GM18873 (cell line): ENCODE measurements around the gene NACC2.

Experiments used
- ATAC-seq: cut with Tn5 transposase; IDR thresholded peaks from one replicate; pipeline ENCODE4 v1.9.1; 2021; ENCODE audit warnings: mild to moderate bottlenecking, moderate library complexity, moderate number of reproducible peaks; ENCODE audit not compliant: unreplicated experiment, low FRiP score

The NACC2 gene

GRCh38 chr9:136095070-136096058 lies at the start of gene NACC2:
Gene NACC2 (minus strand): TSS chr9:136095289. CDS start chr9:136050521, 44,768 bp downstream.
- no peak for ATAC-seq

DNA sequence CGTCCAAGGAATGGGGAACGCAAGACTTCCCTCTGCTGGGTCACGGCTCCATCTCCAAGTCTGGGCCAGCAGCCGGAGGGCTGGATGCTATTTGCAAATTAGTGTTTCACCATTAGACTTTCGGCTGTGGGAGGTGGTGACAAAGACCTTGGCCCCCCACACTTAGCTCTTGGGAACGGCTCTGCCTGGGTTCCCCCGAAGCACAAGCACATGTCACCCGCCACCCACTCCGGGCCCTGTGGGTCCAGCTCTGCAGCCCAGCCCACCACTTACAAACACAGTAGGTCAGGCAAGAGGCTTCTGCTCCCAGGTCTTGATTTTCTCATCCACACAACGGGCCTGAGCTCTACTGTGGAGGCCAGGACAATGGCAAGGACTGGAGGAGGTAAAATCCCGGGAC lies 49.4 kb upstream of the NACC2 start:
- no peak for ATAC-seq

DNA sequence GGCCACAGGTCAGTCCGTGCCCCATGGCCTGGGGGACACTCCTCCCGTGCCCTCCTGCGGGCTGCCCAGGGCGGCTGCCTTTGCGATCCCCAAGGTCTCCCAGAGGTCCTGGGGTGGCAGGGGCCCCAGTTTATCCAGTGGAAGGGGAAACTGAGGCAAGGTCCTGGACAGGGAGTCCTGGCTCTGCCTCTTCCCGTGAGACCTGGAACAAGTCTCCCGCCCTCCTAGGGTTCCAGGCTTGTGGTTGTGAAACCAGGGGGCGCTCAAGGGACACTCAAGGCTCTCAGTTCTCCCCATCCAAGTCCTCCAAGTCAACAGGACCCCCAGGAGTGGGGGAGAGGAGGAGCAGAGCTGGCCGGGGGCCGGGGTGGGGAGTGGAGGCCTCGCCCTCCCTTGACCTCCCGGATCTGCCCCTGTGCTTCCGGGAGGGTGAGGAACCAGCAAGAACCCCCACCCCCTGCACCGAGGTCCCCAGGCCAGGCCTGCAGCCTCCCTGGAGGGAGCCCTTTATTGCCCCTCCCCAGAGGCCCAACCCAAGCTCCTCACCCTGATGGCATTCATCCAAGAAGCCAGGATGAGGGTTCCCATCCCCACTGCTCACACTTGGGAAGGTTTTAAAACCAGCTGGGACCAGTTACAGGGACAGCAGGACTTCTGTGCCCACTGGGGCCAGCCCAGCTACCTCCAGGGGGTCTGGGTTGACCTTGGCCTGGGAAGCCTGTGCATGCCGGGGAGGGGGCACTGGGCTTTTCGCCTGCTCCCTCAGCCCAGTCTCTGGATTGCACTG lies 48.3 kb upstream of the NACC2 start:
- ATAC-seq: no peak

GRCh38 chr9:136142859-136143214 lies 47.7 kb upstream of the NACC2 start:
- no peak for ATAC-seq

GRCh38 chr9:136142414-136142796 lies 47.3 kb upstream of the NACC2 start:
- no peak for ATAC-seq

DNA sequence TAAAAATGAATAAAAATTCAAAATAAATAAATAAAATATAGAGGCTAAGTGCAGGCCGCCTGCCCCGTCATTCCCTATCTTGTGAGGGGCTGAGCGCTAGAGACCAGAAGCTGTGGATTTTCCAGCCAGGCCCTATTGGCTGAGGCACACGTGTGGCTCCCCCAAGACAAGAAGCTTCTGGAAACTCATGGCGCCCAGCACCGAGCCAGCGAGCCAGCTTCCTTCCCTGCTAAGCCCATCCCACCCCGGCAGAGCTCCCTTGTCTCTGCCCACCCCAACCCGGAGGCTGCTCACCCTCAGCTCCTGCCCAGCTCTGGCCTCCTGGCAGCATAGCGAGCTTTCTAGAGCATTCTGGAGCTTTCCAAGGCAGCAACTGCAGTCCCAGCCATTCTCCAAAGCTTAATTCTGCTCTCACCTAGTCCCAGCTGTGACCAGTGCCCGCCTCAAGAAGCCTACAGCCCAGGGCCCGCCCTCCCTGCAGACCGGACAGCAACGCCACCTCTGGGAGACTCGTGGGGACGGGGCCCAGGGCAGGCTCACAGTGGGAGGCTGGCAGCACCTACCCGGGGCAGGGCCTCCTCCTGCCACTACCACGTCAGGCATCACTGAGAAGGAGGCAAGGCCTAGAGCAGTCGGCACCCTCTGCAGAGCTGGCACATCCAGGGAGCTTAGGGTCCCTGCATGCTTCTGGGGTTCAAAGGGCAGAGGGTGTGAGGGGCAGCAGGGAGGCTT lies 46.8 kb upstream of the NACC2 start:
- no peak for ATAC-seq

GRCh38 chr9:136140966-136141365 lies 45.9 kb upstream of the NACC2 start:
- no peak for ATAC-seq

DNA sequence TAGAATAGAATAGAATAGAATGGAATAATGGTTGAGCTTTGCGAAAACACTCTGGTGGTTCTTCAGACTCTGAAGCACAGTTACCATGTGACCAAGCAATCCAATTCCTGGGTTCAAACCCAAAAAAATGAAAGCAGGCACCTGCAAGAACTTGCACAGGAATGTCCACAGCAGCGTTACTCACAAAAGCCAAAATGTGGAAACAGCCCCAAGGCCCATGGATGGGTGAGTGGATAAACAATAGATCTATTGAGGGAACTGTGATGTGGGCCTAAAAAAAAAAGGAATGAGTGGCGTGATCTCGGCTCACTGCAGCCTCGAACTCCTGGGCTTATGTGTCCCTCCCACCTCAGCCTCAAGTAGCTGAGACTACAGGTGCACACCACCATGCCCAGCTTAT lies 45.0 kb upstream of the NACC2 start:
- no peak for ATAC-seq

- no peak for ATAC-seq
Measured at GRCh38 chr9:136138566-136138965, 43.5 kb upstream of the NACC2 start.

- no peak for ATAC-seq
Measured at GRCh38 chr9:136137321-136138265, 42.5 kb upstream of the NACC2 start.

- no peak for ATAC-seq
Measured at GRCh38 chr9:136136127-136136925, 41.2 kb upstream of the NACC2 start.

- no peak for ATAC-seq
Measured at GRCh38 chr9:136135326-136136126, 40.4 kb upstream of the NACC2 start.

GRCh38 chr9:136133959-136134484 lies 38.9 kb upstream of the NACC2 start:
- no peak for ATAC-seq

- ATAC-seq: no peak
Measured at GRCh38 chr9:136133191-136133958, 38.3 kb upstream of the NACC2 start.

DNA sequence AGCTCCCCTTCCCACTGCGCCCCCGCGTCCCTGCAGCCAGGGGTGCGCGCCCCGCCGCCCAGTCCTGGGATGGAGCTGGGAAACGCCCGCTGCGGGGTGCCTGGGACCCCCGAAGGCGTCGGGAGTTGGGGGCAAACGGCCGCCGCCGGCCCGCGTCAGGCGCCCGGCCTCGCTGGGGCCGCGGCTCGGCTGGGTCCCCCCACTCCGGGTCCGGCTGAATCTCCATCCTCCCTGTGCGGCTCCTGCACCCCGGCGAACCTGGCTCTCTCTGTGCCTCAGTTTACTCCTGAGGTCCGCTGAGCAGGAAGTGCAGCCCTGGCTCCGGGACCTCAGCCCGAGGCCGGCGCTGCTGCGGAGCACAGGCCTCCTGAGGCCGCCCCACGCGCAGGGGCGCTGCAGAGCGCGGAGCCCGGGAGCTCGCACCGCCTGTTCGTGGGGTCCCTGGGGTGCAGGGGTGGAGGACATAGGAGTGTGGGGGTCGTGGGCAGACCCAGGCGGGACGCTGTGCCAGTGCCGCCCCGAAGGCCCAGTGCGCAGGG lies 37.5 kb upstream of the NACC2 start:
- no peak for ATAC-seq

- no peak for ATAC-seq
Measured at GRCh38 chr9:136131629-136132511, 36.8 kb upstream of the NACC2 start.
